SU-DHL-6 (cell line): ENCODE results near the gene FOXS1.

Experiments used
- EZH2phosphoT487 ChIP-seq: fragments of 200-600 bp; sonication (generic), shearing (Covaris generic); conservative IDR thresholded peaks from 2 replicates; pipeline ENCODE4 v1.6.1; 2018; ENCODE audit warnings: mild to moderate bottlenecking, antibody characterized with exemption, low read length, moderate library complexity, mixed read lengths
- TF ChIP-seq, protein P1 (sequence below): fragments of 200-600 bp; sonication (generic); IDR thresholded peaks from one replicate; pipeline ENCODE4 v1.5.1; 2017; ENCODE audit warnings: antibody characterized with exemption, mild to moderate bottlenecking, low read length, moderate library complexity; ENCODE audit not compliant: insufficient read depth, poor library complexity, severe bottlenecking

- TF ChIP-seq, protein P1, sequence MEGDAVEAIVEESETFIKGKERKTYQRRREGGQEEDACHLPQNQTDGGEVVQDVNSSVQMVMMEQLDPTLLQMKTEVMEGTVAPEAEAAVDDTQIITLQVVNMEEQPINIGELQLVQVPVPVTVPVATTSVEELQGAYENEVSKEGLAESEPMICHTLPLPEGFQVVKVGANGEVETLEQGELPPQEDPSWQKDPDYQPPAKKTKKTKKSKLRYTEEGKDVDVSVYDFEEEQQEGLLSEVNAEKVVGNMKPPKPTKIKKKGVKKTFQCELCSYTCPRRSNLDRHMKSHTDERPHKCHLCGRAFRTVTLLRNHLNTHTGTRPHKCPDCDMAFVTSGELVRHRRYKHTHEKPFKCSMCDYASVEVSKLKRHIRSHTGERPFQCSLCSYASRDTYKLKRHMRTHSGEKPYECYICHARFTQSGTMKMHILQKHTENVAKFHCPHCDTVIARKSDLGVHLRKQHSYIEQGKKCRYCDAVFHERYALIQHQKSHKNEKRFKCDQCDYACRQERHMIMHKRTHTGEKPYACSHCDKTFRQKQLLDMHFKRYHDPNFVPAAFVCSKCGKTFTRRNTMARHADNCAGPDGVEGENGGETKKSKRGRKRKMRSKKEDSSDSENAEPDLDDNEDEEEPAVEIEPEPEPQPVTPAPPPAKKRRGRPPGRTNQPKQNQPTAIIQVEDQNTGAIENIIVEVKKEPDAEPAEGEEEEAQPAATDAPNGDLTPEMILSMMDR = no peak
- no peak for TF ChIP-seq EZH2phosphoT487
Measured at GRCh38 chr20:31831211-31831610, 14.2 kb downstream of the FOXS1 start.
